Measurements from ENCODE around the gene MYH7B.

Gene MYH7B

DNA sequence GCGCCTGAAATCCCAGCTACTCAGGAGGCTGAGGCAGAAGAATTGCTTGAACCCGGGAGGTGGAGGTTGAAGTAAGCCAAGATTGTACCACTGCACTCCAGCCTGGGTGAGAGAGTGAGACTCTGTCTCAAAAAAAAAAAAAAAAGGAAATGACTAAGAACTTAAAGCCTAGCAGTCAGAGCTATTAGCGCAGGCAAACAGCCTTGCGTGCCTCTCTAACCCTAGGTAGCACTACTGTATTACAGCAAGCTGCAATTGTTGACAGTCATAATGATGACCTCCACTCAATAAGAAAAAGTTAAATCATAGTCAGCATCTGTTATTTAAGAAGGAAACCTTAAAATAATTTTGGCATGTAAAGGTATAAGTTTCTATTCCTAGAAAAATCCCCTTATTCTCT is 14.4 kb upstream of the MYH7B start:
- TF ChIP-seq, protein P1, sequence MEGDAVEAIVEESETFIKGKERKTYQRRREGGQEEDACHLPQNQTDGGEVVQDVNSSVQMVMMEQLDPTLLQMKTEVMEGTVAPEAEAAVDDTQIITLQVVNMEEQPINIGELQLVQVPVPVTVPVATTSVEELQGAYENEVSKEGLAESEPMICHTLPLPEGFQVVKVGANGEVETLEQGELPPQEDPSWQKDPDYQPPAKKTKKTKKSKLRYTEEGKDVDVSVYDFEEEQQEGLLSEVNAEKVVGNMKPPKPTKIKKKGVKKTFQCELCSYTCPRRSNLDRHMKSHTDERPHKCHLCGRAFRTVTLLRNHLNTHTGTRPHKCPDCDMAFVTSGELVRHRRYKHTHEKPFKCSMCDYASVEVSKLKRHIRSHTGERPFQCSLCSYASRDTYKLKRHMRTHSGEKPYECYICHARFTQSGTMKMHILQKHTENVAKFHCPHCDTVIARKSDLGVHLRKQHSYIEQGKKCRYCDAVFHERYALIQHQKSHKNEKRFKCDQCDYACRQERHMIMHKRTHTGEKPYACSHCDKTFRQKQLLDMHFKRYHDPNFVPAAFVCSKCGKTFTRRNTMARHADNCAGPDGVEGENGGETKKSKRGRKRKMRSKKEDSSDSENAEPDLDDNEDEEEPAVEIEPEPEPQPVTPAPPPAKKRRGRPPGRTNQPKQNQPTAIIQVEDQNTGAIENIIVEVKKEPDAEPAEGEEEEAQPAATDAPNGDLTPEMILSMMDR (IDR thresholded peaks at IDR 0.05): no peak
- no peak for DNase-seq
- peaks cover 51% of the 10 kb centered on the region for H3K36me3 Mint-ChIP-seq (ENCODE audit: low read depth)
- H3K4me3 Mint-ChIP-seq: no peak overlapping the region
- H3K27me3 Mint-ChIP-seq (ENCODE audit: low read depth, poor library complexity): no peaks in the 10 kb centered on the region
- H3K9me3 Mint-ChIP-seq: no peaks in the 10 kb centered on the region
- no peak overlapping the region for H3K27ac Mint-ChIP-seq
- H3K4me1 Mint-ChIP-seq: no peaks in the 10 kb centered on the region

DNA sequence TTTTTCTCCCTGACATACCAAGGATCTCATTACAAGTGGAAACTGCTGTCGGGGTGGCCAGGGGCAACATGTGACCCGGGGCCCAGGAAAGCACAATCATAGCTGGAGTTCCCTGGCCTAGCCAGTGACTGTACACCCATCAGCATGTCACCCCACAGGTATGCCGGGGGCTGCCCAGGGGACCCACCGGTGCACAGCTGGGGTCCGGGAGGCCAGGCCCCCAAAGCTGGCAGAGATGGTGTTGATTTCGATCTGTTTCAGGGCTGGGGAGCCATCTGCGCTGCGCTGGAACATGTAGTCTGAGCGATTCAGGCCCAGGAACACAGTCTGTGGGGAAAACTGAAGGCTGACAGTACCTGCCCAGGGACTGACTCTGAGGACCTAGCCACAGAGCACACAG is 13.4 kb upstream of the MYH7B start:
- Mint-ChIP-seq H3K36me3 (ENCODE audit: low read depth) (peaks cover 47% of the 10 kb centered on the region), H3K4me3 (no peak overlapping the region), H3K27me3 (ENCODE audit: low read depth, poor library complexity) (no peaks in the 10 kb centered on the region), H3K4me1 (no peaks in the 10 kb centered on the region), H3K27ac (no peak overlapping the region), H3K9me3 (no peaks in the 10 kb centered on the region)
- TF ChIP-seq, protein P1 (IDR thresholded peaks at IDR 0.05): no peak
- DNase-seq: no peak

DNA sequence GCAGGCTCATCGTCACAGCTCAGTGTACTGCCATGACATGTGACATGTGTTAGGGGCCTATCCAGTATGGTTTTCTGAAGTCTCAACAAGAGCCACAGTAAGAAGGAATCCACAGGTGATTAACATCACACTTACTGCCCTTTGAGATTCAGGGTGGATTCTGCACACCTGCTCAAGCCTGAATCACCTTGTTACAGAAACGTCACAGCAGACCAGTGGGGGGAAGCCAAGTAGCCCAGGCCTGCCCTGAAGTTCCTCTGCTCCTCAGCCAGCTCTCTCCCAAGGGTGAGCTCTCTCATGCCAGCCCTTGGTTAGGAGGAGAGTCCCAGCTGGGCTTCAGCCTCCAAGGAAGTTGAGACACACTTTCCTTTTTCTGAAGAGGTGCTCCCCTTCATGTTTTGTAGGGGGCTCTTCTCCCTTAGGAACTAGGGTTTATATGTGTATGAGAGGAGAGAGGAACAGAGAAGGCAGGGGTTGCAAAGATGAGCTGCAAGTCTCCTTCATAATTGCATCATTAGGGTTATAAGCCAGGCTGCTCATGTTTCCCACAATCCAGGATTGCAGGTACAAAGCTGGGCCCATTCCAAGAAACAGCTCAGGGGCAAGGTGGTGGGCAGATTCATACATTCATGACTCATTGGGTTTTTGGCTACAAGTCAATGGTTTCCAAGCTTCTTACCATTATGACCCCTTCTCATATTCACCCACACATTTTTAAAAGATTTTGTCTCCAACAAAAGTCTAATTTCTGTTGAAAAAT is 11.7 kb upstream of the MYH7B start:
- Mint-ChIP-seq H3K9me3 (no peaks in the 10 kb centered on the region), H3K4me1 (no peaks in the 10 kb centered on the region), H3K36me3 (ENCODE audit: low read depth) (peaks cover 38% of the 10 kb centered on the region), H3K27me3 (ENCODE audit: low read depth, poor library complexity) (no peaks in the 10 kb centered on the region), H3K27ac (no peak overlapping the region), H3K4me3 (no peak overlapping the region)
- DNase-seq: no peak
- TF ChIP-seq, protein P1 (IDR thresholded peaks at IDR 0.05): no peak

DNA sequence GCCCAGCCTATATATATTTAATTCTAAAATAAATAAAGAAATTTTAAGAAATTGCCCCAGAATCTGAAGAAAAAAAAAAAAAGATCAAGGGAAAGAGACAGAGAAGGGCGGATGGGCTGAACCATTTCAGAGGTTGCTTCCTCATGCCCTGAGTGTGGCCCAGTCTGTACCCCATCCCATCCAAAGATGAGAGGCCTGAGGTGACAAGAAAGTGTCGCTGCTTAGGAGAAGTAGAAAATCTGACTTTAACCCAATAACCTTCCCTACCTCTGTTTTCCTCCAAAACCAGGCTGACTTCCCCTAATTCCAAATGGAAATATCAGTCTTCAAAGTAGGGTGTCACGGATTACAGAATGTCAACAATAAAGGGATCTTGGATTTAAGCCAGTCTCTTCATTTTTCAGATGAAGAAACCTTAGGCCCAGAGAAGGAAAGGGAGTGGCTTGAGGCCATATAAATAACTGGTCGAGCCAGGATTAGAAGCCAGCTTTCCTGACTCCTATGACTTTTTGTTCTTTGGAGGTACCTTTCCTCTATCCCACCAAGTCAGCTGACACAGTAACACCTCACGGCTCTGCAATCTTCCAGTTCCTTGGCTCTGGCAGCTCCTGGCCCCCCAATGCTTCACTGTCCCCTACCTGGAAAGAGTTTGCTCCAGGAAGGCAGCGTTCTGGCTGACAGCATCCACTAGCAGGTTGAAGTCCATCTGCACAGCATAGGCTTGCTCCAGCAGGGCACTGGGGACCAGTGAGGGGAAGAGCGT is 10.2 kb upstream of the MYH7B start:
- Mint-ChIP-seq H3K9me3 (no peaks in the 10 kb centered on the region), H3K36me3 (ENCODE audit: low read depth) (peaks cover 44% of the 10 kb centered on the region), H3K4me3 (no peak overlapping the region), H3K27ac (no peak overlapping the region), H3K27me3 (ENCODE audit: low read depth, poor library complexity) (no peaks in the 10 kb centered on the region), H3K4me1 (no peaks in the 10 kb centered on the region)
- TF ChIP-seq, protein P1 (IDR thresholded peaks at IDR 0.05): no peak
- DNase-seq: no peak

DNA sequence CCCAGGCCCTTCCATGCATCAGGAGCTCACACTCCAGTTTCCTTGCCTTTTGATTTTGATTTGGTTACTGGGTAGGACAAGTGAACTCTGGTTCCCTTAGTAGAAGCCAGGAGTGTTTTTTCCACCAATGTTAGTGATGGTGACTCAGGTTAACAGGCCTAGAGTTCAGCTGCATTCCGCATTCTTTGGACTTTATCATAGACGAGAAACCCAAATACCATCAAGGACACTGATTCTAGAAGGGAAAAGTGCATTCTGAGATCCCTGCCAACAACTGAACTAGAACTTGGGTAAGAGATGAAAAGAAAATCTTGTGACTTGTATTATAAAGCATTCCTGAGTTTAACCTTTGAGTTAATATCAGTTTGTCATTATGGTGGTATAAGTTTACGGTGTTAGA is 9.0 kb upstream of the MYH7B start:
- TF ChIP-seq, protein P1 (IDR thresholded peaks at IDR 0.05): no peak
- Mint-ChIP-seq H3K4me1 (no peaks in the 10 kb centered on the region), H3K27me3 (ENCODE audit: low read depth, poor library complexity) (no peaks in the 10 kb centered on the region), H3K27ac (no peak overlapping the region), H3K9me3 (no peaks in the 10 kb centered on the region), H3K36me3 (ENCODE audit: low read depth) (peaks cover 35% of the 10 kb centered on the region), H3K4me3 (no peak overlapping the region)
- DNase-seq: no peak
